22Rv1 (cell line): ENCODE data around the gene HMCES.

ENCODE experiments used
- ZFX ChIP-seq: fragments of 450-650 bp; IDR thresholded peaks from 2 replicates; pipeline ENCODE4 v1.6.1; 2017; ENCODE audit warnings: antibody characterized with exemption, borderline replicate concordance
- TF ChIP-seq, protein P1 (sequence below): fragments of 450-650 bp; IDR thresholded peaks from 2 replicates; pipeline ENCODE4 v1.5.1; 2017; ENCODE audit warnings: mild to moderate bottlenecking

DNA sequence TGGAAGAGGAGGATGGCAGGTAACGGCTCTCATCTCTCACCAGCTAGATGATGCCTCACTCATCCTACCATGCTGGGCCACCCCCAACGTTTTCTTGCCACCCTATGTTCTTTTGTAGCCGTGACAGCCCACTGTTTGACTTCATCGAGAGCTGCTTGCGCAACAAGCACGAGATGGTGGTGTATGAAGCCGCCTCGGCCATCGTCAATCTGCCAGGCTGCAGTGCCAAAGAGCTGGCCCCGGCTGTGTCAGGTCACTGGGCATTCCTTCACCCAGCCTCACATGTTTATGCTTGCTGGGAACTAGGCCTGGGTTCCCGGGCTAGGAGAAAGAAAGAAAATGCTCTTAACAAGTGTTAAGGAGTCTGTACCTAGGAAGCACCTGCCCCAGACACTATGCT, 21.1 kb upstream of the HMCES start:
- TF ChIP-seq, protein P1, sequence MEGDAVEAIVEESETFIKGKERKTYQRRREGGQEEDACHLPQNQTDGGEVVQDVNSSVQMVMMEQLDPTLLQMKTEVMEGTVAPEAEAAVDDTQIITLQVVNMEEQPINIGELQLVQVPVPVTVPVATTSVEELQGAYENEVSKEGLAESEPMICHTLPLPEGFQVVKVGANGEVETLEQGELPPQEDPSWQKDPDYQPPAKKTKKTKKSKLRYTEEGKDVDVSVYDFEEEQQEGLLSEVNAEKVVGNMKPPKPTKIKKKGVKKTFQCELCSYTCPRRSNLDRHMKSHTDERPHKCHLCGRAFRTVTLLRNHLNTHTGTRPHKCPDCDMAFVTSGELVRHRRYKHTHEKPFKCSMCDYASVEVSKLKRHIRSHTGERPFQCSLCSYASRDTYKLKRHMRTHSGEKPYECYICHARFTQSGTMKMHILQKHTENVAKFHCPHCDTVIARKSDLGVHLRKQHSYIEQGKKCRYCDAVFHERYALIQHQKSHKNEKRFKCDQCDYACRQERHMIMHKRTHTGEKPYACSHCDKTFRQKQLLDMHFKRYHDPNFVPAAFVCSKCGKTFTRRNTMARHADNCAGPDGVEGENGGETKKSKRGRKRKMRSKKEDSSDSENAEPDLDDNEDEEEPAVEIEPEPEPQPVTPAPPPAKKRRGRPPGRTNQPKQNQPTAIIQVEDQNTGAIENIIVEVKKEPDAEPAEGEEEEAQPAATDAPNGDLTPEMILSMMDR: no peak
- no peak for TF ChIP-seq ZFX
